Fibroblast of skin of left biceps (primary cell): ENCODE results near the gene PMEL.
"Not testable (repeated sequence)": the region's sequence is repeated elsewhere in the genome, so short reads cannot be mapped to it uniquely, and the experiment has no call there.

Source experiments
- DNase-seq, 2 experiments: peaks; one replicate each; pipeline ENCODE4 v3.0.0-alpha.2; 2013; ENCODE audit warnings: low read depth in 2 of 2

The PMEL gene

GRCh38 chr12:55923648-55924047 lies 42.2 kb downstream of the PMEL start:
- DNase-seq = not testable (repeated sequence)

- no peak for DNase-seq
These were observed 43.7 kb downstream of the PMEL start for GRCh38 chr12:55922126-55922525.

GRCh38 chr12:55919032-55919431 lies 46.8 kb downstream of the PMEL start:
- not testable (repeated sequence) for DNase-seq

GRCh38 chr12:55915482-55915859 lies 50.4 kb downstream of the PMEL start:
- no peak for DNase-seq

- no peak for DNase-seq
These were observed 52.9 kb downstream of the PMEL start for GRCh38 chr12:55912908-55913307.

GRCh38 chr12:55909513-55909884 lies 56.3 kb downstream of the PMEL start:
- DNase-seq = no peak

GRCh38 chr12:55908726-55909512 lies 56.9 kb downstream of the PMEL start:
- DNase-seq = no peak

GRCh38 chr12:55906056-55906455 lies 59.8 kb downstream of the PMEL start:
- DNase-seq = no peak
